HL-60 (cell line): ENCODE results near the gene ZNRF2.

Experiments
- CTCF ChIP-seq: IDR thresholded peaks from one replicate; pipeline ENCODE4 v1.5.1; 2011; ENCODE audit warnings: low read length, control low read depth, inconsistent platforms; ENCODE audit not compliant: insufficient read depth
- POLR2AphosphoS5 ChIP-seq: IDR thresholded peaks from 2 replicates; pipeline ENCODE4 v1.6.1; 2012; ENCODE audit warnings: low read depth
- REST ChIP-seq: IDR thresholded peaks from 2 replicates; pipeline ENCODE4 v1.6.1; 2012; ENCODE audit warnings: low read depth; ENCODE audit not compliant: insufficient replicate concordance

- TF ChIP-seq REST (no peak), CTCF (no peak), POLR2AphosphoS5 (no peak)
These were observed 36.9 kb downstream of the ZNRF2 start for GRCh38 chr7:30321089-30321881.
